Activated T-cell treated with anti-CD3 and anti-CD28 coated beads, Interleukin-2, amount 50 U/mL, for 72 hours (primary cell): Measurements from ENCODE around the gene MARCHF10. TPM values are rescaled to one million over a fixed set of nuclear protein-coding genes. Genes with fewer than 3 reads are reported as not detected.

Experiments
- total RNA-seq, 2 donors: library from RNA; stranded (reverse); gene quantifications; one replicate each; pipeline ENCODE4 v1.2.3, GENCODE V29; 2022

The MARCHF10 gene
- total RNA-seq, 2 donors from 2014 or later: not detected

Other genes starting within 250 kb of the MARCHF10 start
- gene MRC2, start 180.6 kb downstream of the MARCHF10 start, total RNA-seq: 10 to 100 TPM in 1 of 2 donors, 1 to 10 TPM in 1; 6.1 to 14.2 TPM
- gene TANC2, start 157.9 kb upstream of the MARCHF10 start, total RNA-seq: 10 to 100 TPM in 1 of 2 donors, 1 to 10 TPM in 1; 7.4 to 16.1 TPM